NB4 (cell line): Measurements from ENCODE around the gene CBLB.

Experiments
- DNase-seq: peaks from one replicate; pipeline ENCODE4 v3.0.0; 2010; ENCODE audit warnings: low read depth
- H3K4me3 ChIP-seq: one replicate; pipeline ENCODE4 v1.5.1; 2011; ENCODE audit warnings: mild to moderate bottlenecking, low read depth, low read length, moderate library complexity
- MYC ChIP-seq: IDR thresholded peaks from 2 replicates; pipeline ENCODE4 v1.6.1; 2011; ENCODE audit warnings: low read depth, low read length
- POLR2A ChIP-seq: IDR thresholded peaks from 2 replicates; pipeline ENCODE4 v1.6.1; 2011; ENCODE audit warnings: mild to moderate bottlenecking; ENCODE audit not compliant: insufficient read length; ENCODE audit errors: extremely low read depth
- TF ChIP-seq, protein P1 (sequence below): IDR thresholded peaks from 2 replicates; pipeline ENCODE4 v1.6.1; 2011; ENCODE audit warnings: low read depth, low read length
- TF ChIP-seq, protein P2 (sequence below): IDR thresholded peaks from one replicate; pipeline ENCODE4 v1.5.1; 2012; ENCODE audit warnings: low read depth, low read length

Gene CBLB

DNA sequence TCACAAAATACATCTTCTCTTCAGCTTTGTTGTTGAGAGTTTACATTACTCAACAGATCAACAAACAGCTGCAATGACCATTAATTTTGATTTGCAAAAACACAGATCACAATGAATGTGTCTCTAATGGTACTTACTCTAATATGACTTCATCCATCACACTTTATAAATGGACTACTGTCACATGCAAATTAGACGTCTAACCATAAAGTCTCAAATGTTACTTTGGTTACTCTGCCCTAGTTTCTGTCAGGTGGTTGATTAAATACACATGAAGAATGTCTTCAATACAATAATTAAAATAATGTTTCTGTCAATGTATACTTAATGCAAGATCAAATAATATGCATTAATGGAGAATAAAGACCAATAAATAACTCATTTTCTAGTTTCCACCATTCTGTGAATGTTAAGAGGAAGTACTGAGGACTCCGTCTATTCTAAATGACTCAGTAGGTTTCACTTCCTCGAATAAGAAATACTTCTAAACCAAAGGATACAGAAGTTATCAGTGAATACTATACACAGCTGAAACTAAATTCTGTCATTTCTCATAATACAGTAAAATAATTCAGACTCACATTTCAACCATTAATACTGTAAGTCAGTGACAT lies 145.8 kb downstream of the CBLB start:
- no peak overlapping the region for H3K4me3 ChIP-seq
- TF ChIP-seq, protein P1, sequence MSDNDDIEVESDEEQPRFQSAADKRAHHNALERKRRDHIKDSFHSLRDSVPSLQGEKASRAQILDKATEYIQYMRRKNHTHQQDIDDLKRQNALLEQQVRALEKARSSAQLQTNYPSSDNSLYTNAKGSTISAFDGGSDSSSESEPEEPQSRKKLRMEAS = no peak
- no peak for TF ChIP-seq MYC
- TF ChIP-seq POLR2A = no peak
- TF ChIP-seq, protein P2, sequence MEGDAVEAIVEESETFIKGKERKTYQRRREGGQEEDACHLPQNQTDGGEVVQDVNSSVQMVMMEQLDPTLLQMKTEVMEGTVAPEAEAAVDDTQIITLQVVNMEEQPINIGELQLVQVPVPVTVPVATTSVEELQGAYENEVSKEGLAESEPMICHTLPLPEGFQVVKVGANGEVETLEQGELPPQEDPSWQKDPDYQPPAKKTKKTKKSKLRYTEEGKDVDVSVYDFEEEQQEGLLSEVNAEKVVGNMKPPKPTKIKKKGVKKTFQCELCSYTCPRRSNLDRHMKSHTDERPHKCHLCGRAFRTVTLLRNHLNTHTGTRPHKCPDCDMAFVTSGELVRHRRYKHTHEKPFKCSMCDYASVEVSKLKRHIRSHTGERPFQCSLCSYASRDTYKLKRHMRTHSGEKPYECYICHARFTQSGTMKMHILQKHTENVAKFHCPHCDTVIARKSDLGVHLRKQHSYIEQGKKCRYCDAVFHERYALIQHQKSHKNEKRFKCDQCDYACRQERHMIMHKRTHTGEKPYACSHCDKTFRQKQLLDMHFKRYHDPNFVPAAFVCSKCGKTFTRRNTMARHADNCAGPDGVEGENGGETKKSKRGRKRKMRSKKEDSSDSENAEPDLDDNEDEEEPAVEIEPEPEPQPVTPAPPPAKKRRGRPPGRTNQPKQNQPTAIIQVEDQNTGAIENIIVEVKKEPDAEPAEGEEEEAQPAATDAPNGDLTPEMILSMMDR = no peak
- DNase-seq = peak; percentile 65

DNA sequence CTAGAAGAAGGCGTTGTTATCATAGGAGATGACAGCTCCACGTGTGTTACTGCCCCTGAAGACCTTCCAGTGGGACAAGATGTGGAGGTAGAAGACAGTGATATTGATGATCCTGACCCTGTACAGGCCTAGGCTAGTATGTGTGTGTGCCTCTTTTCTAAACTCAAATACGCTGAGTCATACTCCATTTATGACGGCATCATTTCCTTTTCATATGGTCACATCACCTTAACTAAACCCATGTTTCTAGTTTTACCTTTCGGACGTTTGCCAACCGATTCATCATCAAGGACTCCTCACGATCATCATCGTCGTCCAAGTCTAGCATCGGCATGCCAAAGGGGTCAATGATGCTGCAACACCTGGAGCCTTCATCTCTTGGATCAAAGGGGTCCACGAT lies 149.0 kb downstream of the CBLB start:
- no peak for DNase-seq
- TF ChIP-seq, protein P2 = no peak
- TF ChIP-seq POLR2A (no peak), MYC (no peak)
- TF ChIP-seq, protein P1 = no peak
- no peak overlapping the region for H3K4me3 ChIP-seq

DNA sequence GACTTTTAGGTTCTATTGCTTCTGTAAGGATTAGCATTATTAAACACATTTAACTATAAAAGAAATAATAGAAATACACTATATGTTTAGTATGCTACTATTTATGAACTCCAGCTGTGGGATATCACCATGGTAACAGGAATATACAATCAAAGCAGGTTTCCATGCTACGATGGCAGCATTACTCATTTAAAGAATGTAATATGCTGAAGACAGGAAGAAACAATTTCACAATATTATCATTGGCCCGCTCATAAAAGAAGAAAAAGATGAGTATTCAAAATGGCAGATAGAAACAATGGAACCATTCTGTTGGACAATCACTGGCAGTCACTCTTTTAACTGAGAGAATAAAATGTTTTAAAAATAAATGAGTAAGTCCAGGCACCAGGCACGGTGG lies 153.4 kb downstream of the CBLB start:
- no peak overlapping the region for H3K4me3 ChIP-seq
- DNase-seq = no peak
- TF ChIP-seq MYC = no peak
- TF ChIP-seq, protein P1 = no peak
- TF ChIP-seq POLR2A = no peak
- TF ChIP-seq, protein P2 = no peak

DNA sequence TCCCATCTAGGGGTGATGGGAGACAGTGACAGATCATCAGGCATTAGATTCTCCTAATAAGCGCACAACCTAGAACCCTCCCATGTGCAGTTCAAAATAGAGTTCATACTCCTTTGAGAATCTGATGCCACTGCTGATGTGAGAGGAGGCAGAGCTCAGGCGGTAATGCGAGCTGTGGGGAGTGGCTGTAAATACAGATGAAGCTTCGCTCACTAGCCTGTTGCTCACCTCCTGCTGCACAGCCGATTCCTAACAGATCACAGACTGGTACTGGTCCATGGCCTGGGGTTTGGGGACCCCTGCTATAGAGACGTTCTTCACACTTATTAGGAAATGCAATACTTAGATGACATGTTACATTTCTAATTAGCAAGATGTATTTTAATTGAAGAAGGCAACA lies 154.4 kb downstream of the CBLB start:
- DNase-seq = no peak
- no peak overlapping the region for H3K4me3 ChIP-seq
- TF ChIP-seq, protein P2 = no peak
- no peak for TF ChIP-seq MYC
- TF ChIP-seq POLR2A = no peak
- TF ChIP-seq, protein P1 = no peak

DNA sequence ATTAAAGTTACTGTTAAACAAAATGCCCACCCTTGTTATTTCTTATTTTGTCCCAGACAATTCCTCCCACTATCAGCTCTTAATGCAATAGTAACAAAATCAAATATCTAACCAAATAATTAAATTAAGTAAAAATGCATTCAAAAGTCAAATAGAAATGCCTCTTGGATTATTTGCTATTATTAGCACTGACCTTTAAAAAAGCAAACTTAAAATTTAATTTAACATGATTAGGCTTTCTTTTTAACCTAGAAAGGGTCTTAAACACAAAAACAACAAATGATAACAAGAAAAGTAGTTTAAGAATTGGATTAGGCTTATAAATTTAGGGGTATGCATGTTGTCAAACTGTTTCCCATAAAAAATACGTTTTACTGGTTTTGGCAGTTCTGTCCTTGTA lies 159.8 kb downstream of the CBLB start:
- TF ChIP-seq POLR2A (no peak), MYC (no peak)
- TF ChIP-seq, protein P2 = no peak
- TF ChIP-seq, protein P1 = no peak
- H3K4me3 ChIP-seq = no peak overlapping the region
- DNase-seq = no peak

DNA sequence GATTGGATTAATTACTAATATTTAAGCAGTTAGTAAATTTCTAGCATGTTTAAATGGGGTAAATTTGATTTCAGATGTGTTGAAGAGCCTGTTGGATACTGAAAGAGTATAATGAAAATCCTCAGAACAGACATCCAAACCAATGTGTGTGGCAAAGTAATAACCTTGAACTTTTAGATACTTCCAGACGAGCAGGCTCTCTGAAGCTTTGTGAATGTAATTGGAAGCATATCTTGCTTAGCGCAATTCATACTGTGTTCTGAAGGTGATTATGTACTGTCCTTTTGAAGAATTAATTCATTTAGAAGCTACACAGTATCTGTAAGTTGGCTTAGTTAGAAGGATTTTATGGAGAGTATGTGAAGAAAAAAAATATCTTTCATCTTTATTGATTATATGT lies 161.8 kb downstream of the CBLB start:
- H3K4me3 ChIP-seq = no peak overlapping the region
- DNase-seq = no peak
- TF ChIP-seq POLR2A (no peak), MYC (no peak)
- TF ChIP-seq, protein P1 = no peak
